A549 treated with RU486 at 1 μM for 4 hours (cell line): ENCODE data around the gene ACO1. TPM values are rescaled to one million over a fixed set of nuclear protein-coding genes. Genes with fewer than 3 reads are reported as not detected.

Experiments used
- total RNA-seq: library from RNA; stranded (reverse); fragments of 200-300 nt; extraction: Qiagen RNA extraction; gene quantifications from 5 replicates; pipeline ENCODE4 v1.2.3, GENCODE V29; 2022; ENCODE audit warnings: low read depth

ACO1 gene
- total RNA-seq = 27.6 to 31.2 TPM (median 29.8 TPM) in 5 replicates

DNA sequence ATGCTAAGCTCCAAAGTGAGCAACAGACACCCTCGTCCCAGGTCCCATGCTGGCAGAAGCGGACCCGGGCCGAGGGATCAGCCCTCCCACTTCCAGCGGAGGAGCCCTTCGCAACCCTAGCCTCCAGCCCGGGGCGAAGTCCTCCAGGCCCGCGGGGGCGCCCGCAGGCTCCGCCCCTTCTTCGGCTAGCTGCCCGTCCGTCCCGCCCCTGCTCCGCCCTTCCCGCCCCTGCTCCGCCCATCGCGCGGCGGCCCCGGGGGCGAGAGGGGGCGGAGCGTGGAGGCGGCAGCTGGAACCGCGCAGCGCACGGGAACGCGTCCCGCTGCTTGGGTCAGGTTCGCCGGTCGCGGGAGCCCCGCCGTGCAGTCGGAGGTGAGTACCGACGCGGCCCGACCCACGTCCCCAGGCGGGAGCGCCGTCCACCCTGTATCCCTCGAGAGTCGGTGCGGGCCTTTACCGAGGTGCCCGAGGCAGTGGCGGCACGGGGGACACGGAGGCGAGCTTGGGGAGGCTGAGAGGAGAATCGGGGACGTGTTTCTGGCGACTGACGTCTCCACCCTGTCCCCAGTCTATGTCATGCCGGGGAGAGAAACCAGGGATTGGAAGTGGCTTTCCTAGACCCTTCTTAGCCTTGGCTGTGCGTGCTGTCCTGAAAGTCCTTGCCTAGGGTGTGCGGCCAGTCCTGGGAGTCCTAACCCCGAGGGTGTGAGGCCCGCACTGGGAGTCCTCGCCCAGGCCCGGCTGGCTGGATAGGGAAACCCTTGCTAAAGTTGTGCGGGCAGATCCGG lies at the start of gene ACO1:
ACO1 (plus strand) TSS at position 280 of the 788 bp plus-strand sequence. CDS start 20,864 bp downstream, outside the sequence.

Other genes starting within 250 kb of the ACO1 start
- gene RIGI, start 141.6 kb downstream of the ACO1 start, total RNA-seq = 2.9 to 5.1 TPM (median 3.7 TPM) in 5 replicates
- gene SMIM27, start 167.7 kb downstream of the ACO1 start, total RNA-seq = 11.5 to 15.6 TPM (median 14.5 TPM) in 5 replicates
- 9.3 to 16.8 TPM (median 13.2 TPM) in 5 replicates for gene TOPORS, start 167.9 kb downstream of the ACO1 start, total RNA-seq
- gene NDUFB6, start 188.5 kb downstream of the ACO1 start, total RNA-seq = 107 to 122 TPM (median 110 TPM) in 5 replicates